ENCODE results near the gene CCT6B. TPM values are rescaled to one million over a fixed set of nuclear protein-coding genes. Genes with fewer than 3 reads are reported as not detected.

The CCT6B gene
- total RNA-seq, 1 experiment from 2014 or later = 1.7 TPM

DNA sequence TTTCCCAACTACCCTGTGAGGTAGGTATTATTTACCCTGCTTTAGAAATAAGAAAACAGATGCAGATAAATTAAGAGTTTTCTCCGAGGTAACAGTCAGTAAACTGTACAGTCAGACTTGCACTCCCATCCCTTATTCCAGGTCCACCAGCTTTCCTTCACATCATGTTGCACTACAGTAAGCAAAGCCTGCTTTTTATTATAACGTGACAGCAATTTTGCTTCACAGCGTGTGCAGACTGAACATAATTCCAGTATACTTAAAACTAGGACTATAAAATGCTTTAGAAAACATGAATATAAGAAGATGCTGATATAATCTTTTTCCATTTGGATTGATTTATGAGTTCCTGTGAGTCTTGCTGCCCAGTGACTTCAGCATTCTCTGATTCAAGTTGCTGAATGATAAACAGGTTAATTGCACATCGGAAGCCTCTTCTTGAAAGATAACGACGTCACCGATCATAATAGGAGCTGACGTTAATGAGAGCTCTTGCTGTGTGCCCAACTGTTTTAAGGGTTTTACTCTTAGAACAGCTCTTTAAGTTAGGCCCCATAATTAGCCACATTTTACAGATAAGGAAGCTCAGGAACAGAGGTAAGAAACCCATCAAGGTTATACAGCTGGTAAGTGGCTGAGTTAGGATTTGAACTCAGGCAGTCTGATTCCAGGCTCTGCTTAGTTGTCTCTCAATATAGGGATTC, 20.4 kb upstream of the CCT6B start:
- Histone ChIP-seq H4K5ac (ENCODE audit: insufficient read length, low read depth, low read length) (no peak overlapping the region), H3K79me1 (ENCODE audit: insufficient read depth, low read depth, low read length, poor library complexity, severe bottlenecking) (peaks cover 18% of the 10 kb centered on the region), H3K18ac (ENCODE audit: insufficient read length, low read depth, low read length) (no peak overlapping the region), H3K56ac (ENCODE audit: insufficient read length, low read depth, low read length) (no peak overlapping the region), H3K23me2 (ENCODE audit: insufficient read length, low read depth, low read length, poor library complexity, severe bottlenecking) (no peaks in the 10 kb centered on the region), H2BK20ac (ENCODE audit: low read depth, low read length, poor library complexity, severe bottlenecking) (no peak overlapping the region), H3K23ac (ENCODE audit: insufficient read length, low read depth, low read length) (no peak overlapping the region), H4K8ac (replicated peaks; ENCODE audit: insufficient read length, low read depth, low read length) (no peak overlapping the region), H3K79me2 (ENCODE audit: insufficient read depth, low read length) (peaks cover 10% of the 10 kb centered on the region), H3K9me3 (ENCODE audit: control insufficient read depth, low read depth, low read length) (no peaks in the 10 kb centered on the region), H3K14ac (ENCODE audit: insufficient read depth, low read length) (no peak overlapping the region), H2BK120ac (ENCODE audit: low read depth, low read length, poor library complexity, severe bottlenecking) (no peak overlapping the region), H2BK15ac (ENCODE audit: low read depth, low read length) (no peak overlapping the region), H3K4ac (ENCODE audit: low read depth, low read length) (no peak overlapping the region; the same call in 1 of the 2 replicates), H3K4me2 (ENCODE audit: insufficient read depth, insufficient read length, low read length) (peak overlapping the region; percentile 90), H2BK12ac (ENCODE audit: insufficient read length, low read depth, low read length) (no peak overlapping the region), H3K4me1 (ENCODE audit: insufficient read depth, low read length) (no peaks in the 10 kb centered on the region), H4K20me1 (ENCODE audit: control insufficient read depth, insufficient read depth, insufficient read length) (no peaks in the 10 kb centered on the region), H2AK5ac (ENCODE audit: insufficient read length, low read length) (no peak overlapping the region), H3T11ph (ENCODE audit: low read length) (no peak overlapping the region), H2AFZ (ENCODE audit: low read length) (no peak overlapping the region), H3K9ac (ENCODE audit: extremely low read depth, insufficient read length, low read length) (peak overlapping the region; percentile 82), H3K27ac (ENCODE audit: insufficient read length, low read depth, low read length) (no peak overlapping the region), H3K27me3 (ENCODE audit: insufficient read depth, low read length) (no peaks in the 10 kb centered on the region), H2BK5ac (ENCODE audit: insufficient read length, low read length) (no peak overlapping the region), H4K91ac (ENCODE audit: insufficient read length, low read depth, low read length) (no peak overlapping the region)
- WGBS (ENCODE audit: extremely low coverage, insufficient read length, low lambda C conversion rate) = no CpG with 5 or more reads among the region's 8 CpGs
- Mint-ChIP-seq H3K27ac (peak overlapping the region; percentile 81 to 96 (median 94)), H3K27me3 (ENCODE audit: low read depth) (no peaks in the 10 kb centered on the region; the same call in none of the 2 replicates), H3K4me3 (peak overlapping the region; percentile 87 to 90), H3K4me1 (peaks cover 26 to 35% of the 10 kb centered on the region in 2 experiments), H3K36me3 (ENCODE audit: insufficient read depth in 1 of 3, low read depth in 3 of 3) (peaks cover 21 to 45% (median 38%) of the 10 kb centered on the region in 3 experiments), H3K9me3 (no peaks in the 10 kb centered on the region; a peak in 1 of 5 replicates)
- TF ChIP-seq, protein P1, sequence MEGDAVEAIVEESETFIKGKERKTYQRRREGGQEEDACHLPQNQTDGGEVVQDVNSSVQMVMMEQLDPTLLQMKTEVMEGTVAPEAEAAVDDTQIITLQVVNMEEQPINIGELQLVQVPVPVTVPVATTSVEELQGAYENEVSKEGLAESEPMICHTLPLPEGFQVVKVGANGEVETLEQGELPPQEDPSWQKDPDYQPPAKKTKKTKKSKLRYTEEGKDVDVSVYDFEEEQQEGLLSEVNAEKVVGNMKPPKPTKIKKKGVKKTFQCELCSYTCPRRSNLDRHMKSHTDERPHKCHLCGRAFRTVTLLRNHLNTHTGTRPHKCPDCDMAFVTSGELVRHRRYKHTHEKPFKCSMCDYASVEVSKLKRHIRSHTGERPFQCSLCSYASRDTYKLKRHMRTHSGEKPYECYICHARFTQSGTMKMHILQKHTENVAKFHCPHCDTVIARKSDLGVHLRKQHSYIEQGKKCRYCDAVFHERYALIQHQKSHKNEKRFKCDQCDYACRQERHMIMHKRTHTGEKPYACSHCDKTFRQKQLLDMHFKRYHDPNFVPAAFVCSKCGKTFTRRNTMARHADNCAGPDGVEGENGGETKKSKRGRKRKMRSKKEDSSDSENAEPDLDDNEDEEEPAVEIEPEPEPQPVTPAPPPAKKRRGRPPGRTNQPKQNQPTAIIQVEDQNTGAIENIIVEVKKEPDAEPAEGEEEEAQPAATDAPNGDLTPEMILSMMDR (conservative IDR thresholded peaks at IDR 0.05) = no peak
- no peak for DNase-seq

Measured in H9 (cell line).